Activated CD4-positive, alpha-beta T cell treated with anti-CD3 and anti-CD28 coated beads for 36 hours (primary cell): Measurements from ENCODE around the gene FBXO48. TPM values are rescaled to one million over a fixed set of nuclear protein-coding genes. Genes with fewer than 3 reads are reported as not detected.
A peak's percentile ranks its signal among the peaks of the same experiment; 100 is the strongest.
"Not testable (repeated sequence)": the region's sequence is repeated elsewhere in the genome, so short reads cannot be mapped to it uniquely, and the experiment has no call there.

Experiments used
- ATAC-seq: fragments of 200-7000 bp; cut with Tn5 transposase; one replicate; pipeline ENCODE4 v1.10.0; 2021; ENCODE audit warnings: mild to moderate bottlenecking, moderate library complexity
- CTCF ChIA-PET: fragments of 350-600 bp; sonication (Branson Sonifier 250); formaldehyde crosslinking; loops from one replicate; lab custom pipeline; 2021; ENCODE audit warnings: antibody characterized with exemption; lab: Charles Lee
- POLR2A ChIA-PET: fragments of 350-600 bp; sonication (Branson Sonifier 250); formaldehyde crosslinking; loops from one replicate; lab custom pipeline; 2021; ENCODE audit warnings: antibody characterized with exemption, inconsistent platforms; lab: Charles Lee
- DNase-seq: peaks from one replicate; pipeline ENCODE4 v3.0.0-alpha.2; 2020
- H3K27ac Mint-ChIP-seq: one replicate; pipeline ENCODE4 v1.8.0; 2021; ENCODE audit warnings: mixed read lengths
- H3K27me3 Mint-ChIP-seq: one replicate; pipeline ENCODE4 v1.8.0; 2021; ENCODE audit warnings: mixed read lengths
- H3K36me3 Mint-ChIP-seq: one replicate; pipeline ENCODE4 v1.8.0; 2021; ENCODE audit warnings: low read depth, mixed read lengths
- H3K4me1 Mint-ChIP-seq: one replicate; pipeline ENCODE4 v1.8.0; 2021; ENCODE audit warnings: mixed read lengths
- H3K4me3 Mint-ChIP-seq: one replicate; pipeline ENCODE4 v1.8.0; 2021; ENCODE audit warnings: mild to moderate bottlenecking, moderate library complexity, mixed read lengths
- H3K9me3 Mint-ChIP-seq: one replicate; pipeline ENCODE4 v1.8.0; 2021; ENCODE audit warnings: low read depth, mixed read lengths
- intact Hi-C, 2 experiments: fragments of 100-400 bp; cut with DNase I in 1 of 2; cut with micrococcal nuclease in 1 of 2; formaldehyde crosslinking; loops; one replicate each; pipeline versions ENCODE4 v1.14.2 to v1.15.1; 2022 to 2024; cut with DNase I, micrococcal nuclease
- total RNA-seq, 2 experiments: library from RNA; stranded (reverse); gene quantifications; one replicate each; pipeline ENCODE4 v1.2.3, GENCODE V29; 2021

Gene FBXO48
- total RNA-seq, 2 experiments from 2014 or later = 2.0 to 2.4 TPM

DNA sequence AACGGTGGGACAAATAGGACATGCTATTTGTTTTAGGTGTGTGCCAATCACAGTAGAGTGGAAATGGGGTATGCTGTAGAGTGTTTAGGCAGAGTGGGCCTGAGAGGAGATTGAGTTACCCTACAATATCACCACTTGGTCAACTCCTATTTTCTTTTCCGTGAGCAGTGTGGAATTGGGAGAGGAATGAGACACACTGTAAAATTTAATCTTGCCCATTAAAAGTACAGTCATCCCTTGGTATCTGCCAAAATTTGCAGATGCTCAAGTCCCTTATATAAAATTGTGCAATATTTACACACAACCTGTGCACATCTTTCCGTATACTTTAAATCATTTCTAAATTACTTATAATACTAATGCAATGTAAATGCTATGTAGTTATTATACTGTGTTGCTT is 12.4 kb downstream of the FBXO48 start:
- Mint-ChIP-seq H3K27ac (no peak overlapping the region), H3K9me3 (no peaks in the 10 kb centered on the region), H3K27me3 (no peaks in the 10 kb centered on the region), H3K36me3 (no peaks in the 10 kb centered on the region), H3K4me3 (no peak overlapping the region), H3K4me1 (peaks cover 10% of the 10 kb centered on the region)
- ChIA-PET CTCF (interaction anchor here (1.2 to 2.5 kb wide), 2 partner anchors 12 to 254 kb away, joined by 5 to 9 read pairs; no protein-coding TSS in a partner anchor), POLR2A (no interaction called here)
- ATAC-seq (no peak), DNase-seq (no peak)
- intact Hi-C loops = no loop called here

DNA sequence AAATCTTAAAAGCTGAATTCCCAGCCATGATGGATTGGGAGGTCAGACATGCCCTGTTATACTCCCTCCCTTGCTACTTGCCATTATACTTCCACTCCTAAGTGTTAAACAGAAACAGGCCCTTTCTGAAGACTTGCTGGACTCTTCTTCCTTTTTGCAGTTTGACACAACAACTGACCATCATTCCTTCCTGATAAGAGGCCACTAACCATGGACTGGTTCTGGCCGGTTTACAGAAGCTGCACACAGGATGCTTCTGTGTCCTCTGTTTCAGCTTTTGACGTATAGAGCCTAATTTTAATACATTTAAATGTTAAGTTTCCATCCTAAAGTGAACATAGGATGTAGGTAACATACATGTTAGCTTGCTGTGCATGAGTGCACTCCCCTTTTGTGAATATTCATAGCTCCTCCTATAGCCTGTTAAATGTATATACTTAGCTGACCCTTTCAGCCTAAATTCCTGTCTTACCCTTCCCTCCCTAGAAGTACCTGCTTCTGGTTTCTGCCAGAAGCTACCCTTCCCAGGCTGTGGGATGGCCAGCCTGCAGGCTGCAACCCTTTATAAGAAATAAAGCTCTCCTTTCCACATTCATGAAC is 13.2 kb downstream of the FBXO48 start:
- no peak for ATAC-seq
- no peaks in the 10 kb centered on the region for H3K9me3 Mint-ChIP-seq
- intact Hi-C loops = no loop called here
- no peaks in the 10 kb centered on the region for H3K27me3 Mint-ChIP-seq
- ChIA-PET CTCF (interaction anchor here (1.2 to 2.5 kb wide), 4 partner anchors 10 to 255 kb away, joined by 5 to 21 read pairs (median 7); no protein-coding TSS in a partner anchor), POLR2A (no interaction called here)
- no peak for DNase-seq
- no peaks in the 10 kb centered on the region for H3K36me3 Mint-ChIP-seq
- peaks cover 8% of the 10 kb centered on the region for H3K4me1 Mint-ChIP-seq
- H3K27ac Mint-ChIP-seq = no peak overlapping the region
- H3K4me3 Mint-ChIP-seq = no peak overlapping the region

DNA sequence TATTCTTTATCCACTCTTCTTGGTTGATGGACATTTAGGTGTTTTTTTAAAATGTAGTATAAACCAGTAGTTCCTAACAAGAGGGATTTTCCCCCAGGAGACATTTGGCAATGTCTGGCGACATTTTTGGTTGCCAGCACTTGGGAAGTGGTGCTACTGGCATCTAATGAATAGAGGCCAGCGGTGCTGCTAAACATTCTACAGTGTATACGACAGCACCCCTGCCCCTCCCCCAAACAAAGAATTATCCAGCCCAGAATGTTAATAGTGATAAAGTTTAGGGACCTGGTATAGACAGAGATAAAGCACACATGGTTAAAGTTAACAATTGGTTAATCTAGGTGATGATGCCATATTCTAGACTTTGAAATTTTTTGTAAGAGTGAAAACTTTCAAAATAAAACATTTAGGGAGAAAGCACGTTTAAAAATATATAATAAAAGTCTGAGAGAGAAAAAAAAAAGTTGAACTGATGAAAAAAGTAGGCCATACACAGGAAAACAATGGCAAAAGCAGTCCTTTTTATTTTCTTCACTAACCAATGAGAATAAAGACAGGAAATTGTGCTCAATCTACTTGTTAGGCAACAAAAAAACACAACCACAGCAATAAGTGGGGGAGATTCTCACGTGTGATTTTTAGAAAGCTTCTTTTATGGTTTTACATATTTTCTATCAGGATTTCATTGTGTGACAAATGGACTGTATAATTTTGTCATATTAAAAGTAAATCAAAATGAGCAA is 14.8 kb downstream of the FBXO48 start:
- intact Hi-C loops = no loop called here
- ATAC-seq (no peak), DNase-seq (no peak)
- Mint-ChIP-seq H3K4me3 (no peak overlapping the region), H3K9me3 (no peaks in the 10 kb centered on the region), H3K27me3 (no peaks in the 10 kb centered on the region), H3K27ac (no peak overlapping the region), H3K36me3 (no peaks in the 10 kb centered on the region), H3K4me1 (peaks cover 8% of the 10 kb centered on the region)
- ChIA-PET CTCF (interaction anchor here (0.7 to 2.5 kb wide), 5 partner anchors 10 to 328 kb away, joined by 3 to 21 read pairs (median 5); no protein-coding TSS in a partner anchor), POLR2A (no interaction called here)

DNA sequence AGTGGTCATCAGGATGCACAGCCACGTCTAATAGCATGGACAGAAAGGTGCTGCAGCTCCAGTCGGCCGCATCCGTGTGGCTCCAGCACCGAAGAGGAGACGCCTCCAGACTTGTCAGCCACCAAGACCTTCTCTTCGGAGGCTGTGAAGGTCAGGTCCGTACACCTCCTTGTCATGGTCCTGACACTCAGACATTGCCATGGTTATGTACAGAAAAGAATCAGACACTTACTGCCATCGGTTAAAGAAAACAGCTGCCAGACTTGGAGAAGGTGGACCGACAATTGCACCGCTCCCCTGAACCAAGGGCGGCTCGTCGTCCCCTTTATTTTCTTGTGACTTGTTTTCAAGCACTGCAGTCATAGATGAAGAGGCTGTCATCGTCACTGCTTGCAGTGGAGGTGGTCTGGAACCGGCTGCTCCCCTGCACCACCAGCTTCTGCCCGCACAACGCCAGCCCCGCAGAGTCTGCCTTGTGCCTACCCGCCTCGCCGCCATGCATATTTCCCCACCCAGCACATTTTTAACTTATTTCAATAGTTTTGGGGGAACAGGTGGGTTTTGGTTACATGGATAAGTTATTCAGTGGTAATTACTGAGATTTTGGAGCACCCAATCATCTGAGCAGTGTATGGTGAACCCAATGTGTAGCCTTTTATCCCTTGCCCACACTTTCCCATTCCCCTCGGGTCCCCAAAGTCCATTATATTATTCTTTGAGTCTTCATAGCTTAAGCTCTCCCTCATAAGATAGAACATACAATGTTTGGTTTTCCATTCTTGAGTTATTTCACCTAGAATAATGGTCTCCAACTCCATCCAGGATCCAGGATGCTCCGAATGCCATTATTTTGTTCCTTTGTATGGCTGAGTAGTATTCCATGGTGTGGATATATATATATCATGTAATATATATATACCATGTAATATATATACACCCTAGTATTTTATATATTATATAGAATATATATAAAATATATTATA is 18.1 kb downstream of the FBXO48 start:
- Mint-ChIP-seq H3K9me3 (no peaks in the 10 kb centered on the region), H3K4me3 (no peak overlapping the region), H3K27me3 (no peaks in the 10 kb centered on the region), H3K4me1 (peaks cover 8% of the 10 kb centered on the region), H3K27ac (no peak overlapping the region), H3K36me3 (no peaks in the 10 kb centered on the region)
- peak; percentile 68 for ATAC-seq
- intact Hi-C loops = no loop called here
- CTCF ChIA-PET = interaction anchor here (0.6 kb wide), 1 partner anchor 359 kb away, joined by 3 read pairs; no protein-coding TSS in a partner anchor
- DNase-seq = peak; percentile 42
- POLR2A ChIA-PET = no interaction called here

DNA sequence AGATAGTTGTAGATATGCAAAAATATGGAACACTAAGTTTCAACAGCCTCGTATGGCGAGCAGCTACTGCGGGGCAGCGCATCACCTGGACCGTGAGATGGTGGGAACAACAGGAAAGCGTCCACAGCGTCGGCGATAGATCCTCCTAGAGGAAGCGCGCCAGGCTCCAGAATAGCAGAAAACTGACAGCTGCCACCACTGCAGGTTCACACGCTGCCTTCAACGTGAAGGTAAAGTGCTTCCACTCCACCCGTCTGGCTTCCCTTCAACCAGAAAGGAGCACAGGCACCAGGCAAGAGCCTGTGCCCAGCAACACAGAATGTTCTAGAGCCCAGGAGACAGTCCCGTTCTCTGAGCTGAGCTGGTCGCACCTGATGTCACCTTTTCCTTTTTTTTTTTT is 20.0 kb downstream of the FBXO48 start:
- Mint-ChIP-seq H3K4me1 (peaks cover 1% of the 10 kb centered on the region), H3K27me3 (peaks cover 2% of the 10 kb centered on the region), H3K36me3 (no peaks in the 10 kb centered on the region), H3K27ac (no peak overlapping the region), H3K9me3 (no peaks in the 10 kb centered on the region), H3K4me3 (no peak overlapping the region)
- DNase-seq (no peak), ATAC-seq (no peak)
- CTCF ChIA-PET = no interaction called here
- intact Hi-C loops = no loop called here
- POLR2A ChIA-PET = no interaction called here

DNA sequence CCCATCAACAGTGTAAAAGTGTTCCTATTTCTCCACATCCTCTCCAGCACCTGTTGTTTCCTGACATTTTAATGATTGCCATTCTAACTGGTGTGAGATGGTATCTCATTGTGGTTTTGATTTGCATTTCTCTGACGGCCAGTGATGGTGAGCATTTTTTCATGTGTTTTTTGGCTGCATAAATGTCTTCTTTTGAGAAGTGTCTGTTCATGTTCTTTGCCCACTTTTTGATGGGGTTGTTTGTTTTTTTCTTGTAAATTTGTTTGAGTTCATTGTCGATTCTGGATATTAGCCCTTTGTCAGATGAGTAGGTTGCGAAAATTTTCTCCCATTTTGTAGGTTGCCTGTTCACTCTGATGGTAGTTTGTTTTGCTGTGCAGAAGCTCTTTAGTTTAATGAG is 20.7 kb downstream of the FBXO48 start:
- H3K4me1 Mint-ChIP-seq, H3K27ac Mint-ChIP-seq, ATAC-seq, H3K9me3 Mint-ChIP-seq, DNase-seq, POLR2A ChIA-PET, H3K4me3 Mint-ChIP-seq, H3K27me3 Mint-ChIP-seq, intact Hi-C loops, H3K36me3 Mint-ChIP-seq, CTCF ChIA-PET: not testable (repeated sequence)

DNA sequence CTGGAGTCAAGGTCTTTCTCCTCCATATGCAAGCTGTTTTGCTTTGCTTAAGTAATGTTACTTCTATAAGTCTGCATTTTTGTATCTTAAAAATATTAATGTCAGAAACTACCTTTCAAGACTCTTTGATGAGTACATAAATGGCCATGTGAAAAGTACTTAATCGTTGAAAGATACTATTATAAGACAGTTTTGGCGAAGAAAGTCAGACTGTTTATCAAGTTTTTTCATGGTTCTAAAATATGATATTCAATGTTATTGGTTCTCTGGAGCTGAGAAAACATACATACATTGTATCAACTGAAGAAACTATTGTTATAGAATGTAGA is 25.1 kb downstream of the FBXO48 start:
- DNase-seq = no peak
- Mint-ChIP-seq H3K4me1 (peaks cover 14% of the 10 kb centered on the region), H3K4me3 (no peak overlapping the region), H3K27me3 (peaks cover 2% of the 10 kb centered on the region), H3K9me3 (no peaks in the 10 kb centered on the region), H3K27ac (no peak overlapping the region), H3K36me3 (no peaks in the 10 kb centered on the region)
- no peak for ATAC-seq
- ChIA-PET CTCF (interaction anchor here (0.5 to 5.2 kb wide), 36 partner anchors 10 to 483 kb away, joined by 3 to 37 read pairs (median 5); partner anchors contain the start of gene PLEK), POLR2A (interaction anchor here (0.5 kb wide), 1 partner anchor 43 kb away, joined by 3 read pairs; no protein-coding TSS in a partner anchor)
- intact Hi-C loops = loop anchor here (1.0 to 5.0 kb wide), 7 partner anchors 55 to 380 kb away; no protein-coding TSS in a partner anchor

DNA sequence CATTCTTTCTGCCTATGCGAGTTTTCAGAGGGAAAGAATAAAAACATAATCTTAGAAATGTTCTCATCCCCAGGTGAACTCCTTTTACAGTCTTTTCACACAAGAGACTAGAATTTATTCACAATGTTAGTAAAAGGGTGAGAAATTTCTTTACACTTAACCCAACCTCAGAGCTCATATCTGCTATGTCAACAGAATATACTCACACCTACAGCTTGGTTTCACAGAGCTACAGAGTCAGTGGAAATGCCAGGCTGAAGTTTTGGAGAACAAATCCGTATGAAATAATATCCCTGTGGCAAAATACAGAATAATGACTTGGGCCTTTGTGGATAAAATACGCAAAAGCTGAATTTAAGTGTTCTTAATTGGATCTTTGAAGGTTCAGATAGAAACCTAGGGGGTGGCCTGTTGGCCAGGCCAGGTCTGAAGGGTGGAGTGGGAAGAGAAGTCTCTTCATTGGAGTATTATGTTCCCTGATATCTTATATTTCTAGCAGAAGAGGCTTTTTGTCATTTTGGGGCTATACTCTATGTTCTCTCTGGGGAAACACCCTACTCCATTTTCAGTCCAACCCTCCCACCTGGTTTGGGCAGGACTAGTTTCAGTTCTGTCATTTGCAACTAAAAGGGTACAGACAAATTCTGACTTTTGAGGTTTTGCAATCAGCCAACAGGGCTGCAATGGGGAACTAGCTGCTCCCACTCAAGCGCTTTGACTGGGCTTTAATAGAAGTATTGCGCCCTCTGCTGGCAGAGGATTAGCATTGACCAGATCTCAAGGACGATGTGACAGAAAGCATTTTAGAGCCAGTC is 25.7 kb downstream of the FBXO48 start:
- ATAC-seq = peak; percentile 98
- POLR2A ChIA-PET = interaction anchor here (0.5 to 0.6 kb wide), 2 partner anchors 42 to 107 kb away, joined by 3 read pairs; no protein-coding TSS in a partner anchor
- H3K4me3 Mint-ChIP-seq = no peak overlapping the region

DNA sequence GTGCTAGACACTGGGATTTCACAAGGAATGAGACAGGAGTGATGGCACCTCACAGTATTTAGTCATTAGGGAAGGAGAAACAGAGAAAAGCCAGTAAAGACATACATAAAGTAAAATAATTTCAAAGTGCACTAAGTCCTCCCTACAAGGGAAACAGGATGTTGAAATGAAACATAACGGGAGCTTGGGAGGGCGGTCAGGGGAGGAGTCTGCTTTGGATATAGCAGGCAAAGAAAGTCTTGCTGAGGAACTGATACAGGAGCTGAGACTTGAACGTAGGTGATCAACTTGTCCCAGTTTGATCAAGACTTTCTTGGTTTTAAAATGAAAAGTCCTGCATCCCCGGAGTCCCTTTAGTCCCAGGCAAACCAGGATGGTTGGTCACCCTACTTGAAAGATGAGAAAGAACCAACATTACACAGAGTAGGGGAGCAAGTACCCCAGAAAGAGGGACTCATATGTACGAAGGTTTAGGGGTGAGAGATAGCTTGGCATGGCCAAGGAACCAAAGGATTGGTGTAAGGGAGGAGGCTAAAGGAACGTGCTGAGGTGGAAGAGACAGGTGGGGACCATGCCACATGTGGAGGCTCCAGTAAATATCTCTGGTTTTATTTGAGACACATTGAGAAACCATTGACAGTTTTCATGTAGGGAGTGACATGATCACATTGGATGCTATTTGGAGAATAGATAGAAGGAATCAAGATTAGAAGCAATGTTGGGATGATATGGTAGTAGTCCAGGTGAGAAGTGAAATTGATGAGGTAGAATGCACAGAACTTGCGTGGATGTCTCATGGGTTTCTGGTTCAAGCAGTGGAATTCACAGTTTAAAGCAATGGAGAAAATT is 28.4 kb downstream of the FBXO48 start:
- no peaks in the 10 kb centered on the region for H3K9me3 Mint-ChIP-seq
- peaks cover 14% of the 10 kb centered on the region for H3K4me1 Mint-ChIP-seq
- intact Hi-C loops = no loop called here
- H3K27me3 Mint-ChIP-seq = peaks cover 2% of the 10 kb centered on the region
- ATAC-seq (no peak), DNase-seq (no peak)
- POLR2A ChIA-PET = no interaction called here
- CTCF ChIA-PET = interaction anchor here (0.8 to 5.2 kb wide), 6 partner anchors 10 to 107 kb away, joined by 3 to 37 read pairs (median 18); no protein-coding TSS in a partner anchor
- no peak overlapping the region for H3K4me3 Mint-ChIP-seq
- H3K36me3 Mint-ChIP-seq = no peaks in the 10 kb centered on the region
- no peak overlapping the region for H3K27ac Mint-ChIP-seq

More for the DNA sequence above, 25.7 kb downstream of the FBXO48 start:
- peaks cover 14% of the 10 kb centered on the region for H3K4me1 Mint-ChIP-seq
- no peaks in the 10 kb centered on the region for H3K9me3 Mint-ChIP-seq
- intact Hi-C loops = loop anchor here (1.0 to 5.0 kb wide), 7 partner anchors 54 to 379 kb away; no protein-coding TSS in a partner anchor
- DNase-seq = peak; percentile 92
- H3K27me3 Mint-ChIP-seq = peaks cover 2% of the 10 kb centered on the region
- CTCF ChIA-PET = interaction anchor here (0.5 to 5.2 kb wide), 52 partner anchors 10 to 484 kb away, joined by 3 to 37 read pairs (median 4); partner anchors contain the start of gene PLEK
- no peak overlapping the region for H3K27ac Mint-ChIP-seq
- no peaks in the 10 kb centered on the region for H3K36me3 Mint-ChIP-seq

DNA sequence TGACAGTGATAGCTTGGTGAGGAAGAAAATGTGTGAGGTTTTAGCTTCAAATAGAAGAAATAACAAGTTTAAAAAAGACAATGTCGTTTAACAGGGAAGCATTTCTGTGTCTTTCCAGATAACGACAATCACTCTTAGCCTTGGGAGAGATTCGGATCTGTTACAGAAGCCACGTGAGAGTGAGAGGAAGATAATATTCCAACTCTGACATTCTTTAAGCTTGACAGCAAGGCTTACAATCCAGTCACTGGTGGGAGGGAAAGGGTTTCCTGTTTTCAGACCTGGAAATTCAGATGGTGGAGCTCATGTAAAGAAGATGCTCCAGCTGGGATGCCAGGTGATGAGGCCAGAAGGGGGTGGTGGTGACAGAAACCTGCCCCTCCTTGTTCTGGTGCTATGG is 30.8 kb downstream of the FBXO48 start:
- POLR2A ChIA-PET = no interaction called here

More for the DNA sequence above, 30.8 kb downstream of the FBXO48 start:
- H3K27me3 Mint-ChIP-seq = no peaks in the 10 kb centered on the region
- no peaks in the 10 kb centered on the region for H3K36me3 Mint-ChIP-seq
- H3K27ac Mint-ChIP-seq = no peak overlapping the region
- no peak for ATAC-seq
- no peaks in the 10 kb centered on the region for H3K9me3 Mint-ChIP-seq
- DNase-seq = no peak
- peaks cover 10% of the 10 kb centered on the region for H3K4me1 Mint-ChIP-seq
- intact Hi-C loops = no loop called here
- no peak overlapping the region for H3K4me3 Mint-ChIP-seq
- CTCF ChIA-PET = interaction anchor here (0.7 kb wide), 1 partner anchor 363 kb away, joined by 4 read pairs; no protein-coding TSS in a partner anchor
